ENCODE measurements around the gene MTERF2.

- TF ChIP-seq YY1 (IDR thresholded peaks at IDR 0.05; ENCODE audit: low read depth) (no peak), REST (IDR thresholded peaks at IDR 0.05; ENCODE audit: low read depth) (no peak), CEBPB (IDR thresholded peaks at IDR 0.05) (no peak), RAD21 (IDR thresholded peaks at IDR 0.05; ENCODE audit: low read depth) (no peak), EP300 (IDR thresholded peaks at IDR 0.05; ENCODE audit: borderline replicate concordance) (no peak), TCF12 (IDR thresholded peaks at IDR 0.05; ENCODE audit: low read depth) (no peak), FOXM1 (IDR thresholded peaks at IDR 0.05; ENCODE audit: borderline replicate concordance, low read depth) (no peak), TAF1 (IDR thresholded peaks at IDR 0.05; ENCODE audit: low read depth) (no peak), CREB1 (IDR thresholded peaks at IDR 0.05; ENCODE audit: low read depth) (no peak)
- TF ChIP-seq, protein P1, sequence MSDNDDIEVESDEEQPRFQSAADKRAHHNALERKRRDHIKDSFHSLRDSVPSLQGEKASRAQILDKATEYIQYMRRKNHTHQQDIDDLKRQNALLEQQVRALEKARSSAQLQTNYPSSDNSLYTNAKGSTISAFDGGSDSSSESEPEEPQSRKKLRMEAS (IDR thresholded peaks at IDR 0.05), result no peak
Observed at GRCh38 chr12:106962286-106962685, 24.7 kb downstream of the MTERF2 start.

Measured in Ishikawa (cell line).